ENCODE measurements around the gene SRSF8.

- TF ChIP-seq CTCF (IDR thresholded peaks at IDR 0.05) (no peak), SIN3A (IDR thresholded peaks at IDR 0.05; ENCODE audit: borderline replicate concordance, insufficient read depth, low read depth, low read length) (no peak), REST (IDR thresholded peaks at IDR 0.05; ENCODE audit: insufficient read depth in 1 of 2, low read depth in 2 of 2, low read length in 1 of 2) (no peak)
Observed at GRCh38 chr11:95074792-95075563, 8.3 kb downstream of the SRSF8 start.
